ENCODE measurements around the gene PRKCZ. TPM values are rescaled to one million over a fixed set of nuclear protein-coding genes. Genes with fewer than 3 reads are reported as not detected.

Gene PRKCZ
- total RNA-seq, 2 experiments from 2014 or later = 17.8 to 19.0 TPM

- no peaks in the 10 kb centered on the region for H3K9me3 Mint-ChIP-seq
- intact Hi-C loops (cut with DNase I, micrococcal nuclease) = no loop called here
- Histone ChIP-seq H3K4me1 (ENCODE audit: insufficient read depth, low read length) (no peaks in the 10 kb centered on the region), H3K27me3 (ENCODE audit: control insufficient read depth in 1 of 2, insufficient read depth in 2 of 2, low read length in 2 of 2) (no peaks in the 10 kb centered on the region), H3K9me3 (ENCODE audit: control insufficient read depth in 1 of 2, insufficient read depth in 1 of 2, low read length in 2 of 2) (peaks cover 0 to 8% of the 10 kb centered on the region in 2 experiments), H3K36me3 (ENCODE audit: insufficient read depth, low read length) (peaks cover 3% of the 10 kb centered on the region), H3K4me3 (ENCODE audit: low read length) (no peak overlapping the region), H3K27ac (ENCODE audit: low read depth in 1 of 2, low read length in 2 of 2) (no peak overlapping the region)
- no peaks in the 10 kb centered on the region for H3K4me1 Mint-ChIP-seq (ENCODE audit: low read depth)
- no peak overlapping the region for H3K27ac Mint-ChIP-seq
- H3K27me3 Mint-ChIP-seq = no peaks in the 10 kb centered on the region
- H3K36me3 Mint-ChIP-seq (ENCODE audit: low read depth) = no peaks in the 10 kb centered on the region
- POLR2A ChIA-PET = no interaction called here
- DNase-seq (no peak), ATAC-seq (ENCODE audit: poor library complexity) (no peak)
- no peak overlapping the region for H3K4me3 Mint-ChIP-seq
- no peak for TF ChIP-seq CTCF (IDR thresholded peaks at IDR 0.05)
- CTCF ChIA-PET = no interaction called here
These were observed 118.3 kb downstream of the PRKCZ start for GRCh38 chr1:2168535-2168934.

- intact Hi-C loops (cut with DNase I, micrococcal nuclease) = no loop called here
- Mint-ChIP-seq H3K27ac (no peak overlapping the region), H3K27me3 (no peaks in the 10 kb centered on the region), H3K4me3 (no peak overlapping the region), H3K36me3 (ENCODE audit: low read depth) (no peaks in the 10 kb centered on the region), H3K9me3 (no peaks in the 10 kb centered on the region), H3K4me1 (ENCODE audit: low read depth) (no peaks in the 10 kb centered on the region)
- H3K4me1 ChIP-seq (ENCODE audit: insufficient read depth, low read length) = peaks cover 5% of the 10 kb centered on the region
- ChIA-PET CTCF (no interaction called here), POLR2A (no interaction called here)
- TF ChIP-seq CTCF (IDR thresholded peaks at IDR 0.05) = no peak
- no peak overlapping the region for H3K4me3 ChIP-seq (ENCODE audit: low read length)
- H3K27ac ChIP-seq (ENCODE audit: low read depth in 1 of 2, low read length in 2 of 2) = no peak overlapping the region
- no peak for DNase-seq
- no peak for ATAC-seq (ENCODE audit: poor library complexity)
- H3K36me3 ChIP-seq (ENCODE audit: insufficient read depth, low read length) = peaks cover 3% of the 10 kb centered on the region
- no peaks in the 10 kb centered on the region for H3K27me3 ChIP-seq (ENCODE audit: control insufficient read depth in 1 of 2, insufficient read depth in 2 of 2, low read length in 2 of 2)
- peaks cover 0 to 5% of the 10 kb centered on the region in 2 experiments for H3K9me3 ChIP-seq (ENCODE audit: control insufficient read depth in 1 of 2, insufficient read depth in 1 of 2, low read length in 2 of 2)
These were observed 119.1 kb downstream of the PRKCZ start for GRCh38 chr1:2169200-2169836.

GRCh38 chr1:2170211-2170610 lies 120.0 kb downstream of the PRKCZ start:
- H3K36me3 Mint-ChIP-seq (ENCODE audit: low read depth) = no peaks in the 10 kb centered on the region
- Histone ChIP-seq H3K4me3 (ENCODE audit: low read length) (no peak overlapping the region), H3K27ac (ENCODE audit: low read depth in 1 of 2, low read length in 2 of 2) (no peak overlapping the region)

More at GRCh38 chr1:2170211-2170610, 120.0 kb downstream of the PRKCZ start:
- intact Hi-C loops (cut with DNase I, micrococcal nuclease) = no loop called here
- Histone ChIP-seq H3K9me3 (ENCODE audit: control insufficient read depth in 1 of 2, insufficient read depth in 1 of 2, low read length in 2 of 2) (peaks cover 0 to 5% of the 10 kb centered on the region in 2 experiments), H3K4me1 (ENCODE audit: insufficient read depth, low read length) (peaks cover 10% of the 10 kb centered on the region), H3K36me3 (ENCODE audit: insufficient read depth, low read length) (peaks cover 3% of the 10 kb centered on the region), H3K27me3 (ENCODE audit: control insufficient read depth in 1 of 2, insufficient read depth in 2 of 2, low read length in 2 of 2) (no peaks in the 10 kb centered on the region)
- Mint-ChIP-seq H3K9me3 (no peaks in the 10 kb centered on the region), H3K27me3 (no peaks in the 10 kb centered on the region), H3K4me1 (ENCODE audit: low read depth) (no peaks in the 10 kb centered on the region), H3K4me3 (no peak overlapping the region), H3K27ac (no peak overlapping the region)
- no peak for TF ChIP-seq CTCF (IDR thresholded peaks at IDR 0.05)
- DNase-seq (no peak), ATAC-seq (ENCODE audit: poor library complexity) (no peak)
- ChIA-PET CTCF (no interaction called here), POLR2A (no interaction called here)
